DOHH2 (cell line): ENCODE results near the gene HCLS1.

Source experiments
- EZH2phosphoT487 ChIP-seq: fragments of 200-600 bp; sonication (generic); IDR thresholded peaks from 2 replicates; pipeline ENCODE4 v1.6.1; 2017; ENCODE audit warnings: borderline replicate concordance, mild to moderate bottlenecking, antibody characterized with exemption, low read length, moderate library complexity, mixed read lengths
- TF ChIP-seq, protein P1 (sequence below): fragments of 200-600 bp; sonication (generic); IDR thresholded peaks from one replicate; pipeline ENCODE4 v1.5.1; 2014; ENCODE audit warnings: antibody characterized with exemption, mild to moderate bottlenecking, low read depth, low read length; ENCODE audit not compliant: poor library complexity, severe bottlenecking

DNA sequence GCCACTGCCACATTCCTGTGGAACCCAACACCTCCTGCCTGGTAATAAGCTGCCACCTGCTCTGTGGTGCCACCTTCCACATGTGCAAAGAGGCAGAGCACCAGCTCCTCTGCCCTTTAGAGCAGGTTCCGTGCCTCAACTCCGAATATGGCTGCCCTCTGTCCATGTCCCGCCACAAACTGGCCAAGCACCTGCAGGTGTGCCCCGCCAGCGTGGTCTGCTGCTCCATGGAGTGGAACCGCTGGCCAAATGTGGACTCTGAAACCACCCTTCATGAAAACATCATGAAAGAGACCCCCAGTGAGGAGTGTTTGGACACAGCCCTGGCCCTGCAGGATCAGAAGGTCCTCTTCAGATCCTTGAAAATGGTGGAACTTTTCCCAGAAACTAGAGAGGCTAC lies 39.2 kb downstream of the HCLS1 start:
- TF ChIP-seq, protein P1, sequence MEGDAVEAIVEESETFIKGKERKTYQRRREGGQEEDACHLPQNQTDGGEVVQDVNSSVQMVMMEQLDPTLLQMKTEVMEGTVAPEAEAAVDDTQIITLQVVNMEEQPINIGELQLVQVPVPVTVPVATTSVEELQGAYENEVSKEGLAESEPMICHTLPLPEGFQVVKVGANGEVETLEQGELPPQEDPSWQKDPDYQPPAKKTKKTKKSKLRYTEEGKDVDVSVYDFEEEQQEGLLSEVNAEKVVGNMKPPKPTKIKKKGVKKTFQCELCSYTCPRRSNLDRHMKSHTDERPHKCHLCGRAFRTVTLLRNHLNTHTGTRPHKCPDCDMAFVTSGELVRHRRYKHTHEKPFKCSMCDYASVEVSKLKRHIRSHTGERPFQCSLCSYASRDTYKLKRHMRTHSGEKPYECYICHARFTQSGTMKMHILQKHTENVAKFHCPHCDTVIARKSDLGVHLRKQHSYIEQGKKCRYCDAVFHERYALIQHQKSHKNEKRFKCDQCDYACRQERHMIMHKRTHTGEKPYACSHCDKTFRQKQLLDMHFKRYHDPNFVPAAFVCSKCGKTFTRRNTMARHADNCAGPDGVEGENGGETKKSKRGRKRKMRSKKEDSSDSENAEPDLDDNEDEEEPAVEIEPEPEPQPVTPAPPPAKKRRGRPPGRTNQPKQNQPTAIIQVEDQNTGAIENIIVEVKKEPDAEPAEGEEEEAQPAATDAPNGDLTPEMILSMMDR, result no peak
- TF ChIP-seq EZH2phosphoT487, result no peak
